NCI-H446 (cell line): ENCODE results near the gene LTF.
"Not testable (repeated sequence)": the region's sequence is repeated elsewhere in the genome, so short reads cannot be mapped to it uniquely, and the experiment has no call there.

Source experiments
- DNase-seq, 2 experiments: peaks; one replicate each; lab custom pipeline; 2025; lab: John Stamatoyannopoulos, UW

LTF gene

DNA sequence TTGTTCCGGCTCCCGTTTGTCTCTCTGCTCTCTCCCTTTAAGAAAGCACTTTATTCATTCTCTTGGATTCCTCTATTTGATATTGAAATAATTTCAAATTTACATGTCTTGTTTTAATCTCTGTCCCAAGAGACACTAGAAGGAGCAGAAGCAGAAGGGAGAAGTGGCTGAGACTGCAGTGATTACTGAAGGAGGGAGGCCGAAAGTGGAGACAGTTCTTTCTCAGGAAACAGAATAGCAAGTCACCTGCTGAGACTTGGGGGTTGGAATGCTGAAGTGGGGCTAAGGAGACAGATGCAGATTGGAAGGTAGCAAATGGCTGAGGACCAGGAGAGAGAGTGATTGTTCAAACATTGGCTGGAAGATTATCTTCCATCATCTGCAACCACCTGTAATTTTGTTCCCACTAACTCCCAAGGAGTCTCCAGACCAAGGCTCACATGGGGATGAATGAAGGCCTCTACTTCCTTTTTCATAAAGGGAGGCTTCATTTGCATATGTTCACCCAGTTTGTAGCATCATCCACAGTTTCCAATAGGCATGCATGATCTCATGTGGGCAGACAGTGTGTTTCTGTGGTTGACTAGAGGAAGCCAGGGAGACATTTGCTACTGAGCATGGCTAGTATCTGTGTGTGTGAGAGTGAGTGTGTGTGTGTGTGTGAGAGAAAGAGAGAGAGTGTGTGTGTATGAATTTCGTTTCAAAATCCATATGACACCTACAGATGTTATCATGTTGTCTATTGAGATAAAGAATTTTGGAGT lies 24.0 kb downstream of the LTF start:
- no peak for DNase-seq

DNA sequence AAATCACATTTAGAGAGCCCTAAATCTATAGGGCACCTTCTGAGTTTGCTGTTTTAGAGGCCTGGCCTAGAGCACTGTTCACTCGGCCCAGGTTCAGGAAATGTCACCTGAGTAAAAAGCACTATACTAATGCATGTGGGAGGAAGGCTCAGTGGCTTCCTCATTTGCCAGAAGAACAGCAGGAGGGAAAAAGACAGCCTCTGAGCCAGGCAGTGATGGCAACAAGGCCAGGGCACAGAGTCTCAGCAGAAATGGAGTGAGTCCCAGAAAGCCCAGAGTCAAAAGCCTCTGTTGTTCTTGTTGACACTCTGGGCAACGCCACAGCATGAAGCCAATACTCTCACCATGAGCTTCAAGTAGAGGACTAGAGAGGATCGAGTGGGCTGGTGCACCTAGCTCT lies 25.9 kb downstream of the LTF start:
- DNase-seq = no peak

- no peak for DNase-seq
These were observed 29.5 kb downstream of the LTF start for GRCh38 chr3:46435081-46435726.

DNA sequence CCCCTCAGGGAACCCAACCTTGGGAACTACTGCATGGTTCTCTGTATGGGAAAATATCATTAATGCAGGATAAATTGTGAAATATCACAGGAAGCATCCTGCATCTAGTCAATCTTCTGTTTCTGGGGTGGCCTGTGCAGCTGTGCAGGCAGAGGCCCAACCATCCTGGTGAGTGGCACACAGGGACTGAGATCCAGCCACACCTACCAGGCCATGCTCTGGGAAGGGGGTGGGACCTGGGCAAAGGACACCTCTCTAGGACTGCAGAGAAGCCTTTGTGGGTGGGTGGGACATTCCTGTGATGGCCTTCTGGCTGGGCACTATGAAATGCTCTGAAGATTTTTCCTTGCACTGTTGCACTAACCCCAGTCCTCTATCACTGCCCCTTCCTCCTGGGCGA lies 30.9 kb downstream of the LTF start:
- no peak for DNase-seq

DNA sequence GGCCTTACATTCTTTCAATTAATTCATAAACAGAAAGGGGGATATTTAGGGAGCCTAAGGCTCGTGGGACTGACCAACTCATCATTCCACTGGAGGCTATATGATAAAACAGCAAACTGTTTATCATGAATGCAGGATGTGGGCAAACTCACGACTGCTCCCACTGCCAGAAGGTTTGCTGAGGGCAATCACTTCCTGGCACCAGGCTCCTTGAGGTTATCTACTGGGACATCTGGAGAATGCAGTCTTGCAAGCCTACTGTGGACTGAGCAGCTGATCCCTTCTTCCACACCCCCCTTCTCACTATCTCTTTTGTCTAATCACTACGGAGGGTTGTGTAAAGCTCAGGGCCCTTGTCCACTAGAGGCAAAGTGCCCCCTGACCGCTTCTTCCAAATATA lies 31.6 kb downstream of the LTF start:
- DNase-seq = not testable (repeated sequence)

DNA sequence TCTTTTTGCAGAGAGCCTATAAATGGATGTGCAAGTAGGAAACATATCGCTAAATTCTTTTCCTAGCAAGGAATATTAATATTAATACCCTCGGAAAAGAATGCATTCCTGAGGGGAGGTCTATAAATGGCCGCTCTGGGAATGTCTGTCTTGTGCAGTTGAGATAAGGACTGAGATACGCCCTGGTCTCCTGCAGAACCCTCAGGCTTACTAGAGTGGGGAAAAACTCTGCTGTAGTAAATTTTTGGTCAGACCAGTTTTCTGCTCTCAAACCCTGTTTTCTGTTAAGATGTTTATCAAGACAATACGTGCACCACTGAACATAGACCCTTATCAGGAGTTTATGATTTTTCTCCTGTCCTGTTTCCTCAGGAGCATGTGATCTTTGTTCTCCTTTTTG lies 32.8 kb downstream of the LTF start:
- DNase-seq = not testable (repeated sequence)

- not testable (repeated sequence) for DNase-seq
These were observed 33.8 kb downstream of the LTF start for GRCh38 chr3:46430879-46431278.

DNA sequence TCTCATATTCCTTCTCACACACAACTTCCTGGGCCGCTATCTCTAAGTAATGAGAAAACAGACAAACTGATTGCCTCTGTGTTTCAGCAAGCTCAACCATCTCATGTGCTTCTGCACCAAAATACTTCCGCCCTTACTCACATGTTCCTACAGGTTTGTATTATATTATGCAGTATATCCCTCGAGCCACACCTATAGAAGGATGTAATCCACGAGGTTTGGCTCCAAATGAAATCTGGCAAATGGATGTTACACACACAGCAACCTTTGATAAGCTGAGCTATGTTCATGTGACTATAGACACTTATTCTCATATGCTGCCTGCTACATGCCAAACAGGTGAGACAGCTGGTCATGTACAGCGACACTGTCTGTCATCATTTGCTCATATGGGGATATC lies 35.0 kb downstream of the LTF start:
- no peak for DNase-seq

DNA sequence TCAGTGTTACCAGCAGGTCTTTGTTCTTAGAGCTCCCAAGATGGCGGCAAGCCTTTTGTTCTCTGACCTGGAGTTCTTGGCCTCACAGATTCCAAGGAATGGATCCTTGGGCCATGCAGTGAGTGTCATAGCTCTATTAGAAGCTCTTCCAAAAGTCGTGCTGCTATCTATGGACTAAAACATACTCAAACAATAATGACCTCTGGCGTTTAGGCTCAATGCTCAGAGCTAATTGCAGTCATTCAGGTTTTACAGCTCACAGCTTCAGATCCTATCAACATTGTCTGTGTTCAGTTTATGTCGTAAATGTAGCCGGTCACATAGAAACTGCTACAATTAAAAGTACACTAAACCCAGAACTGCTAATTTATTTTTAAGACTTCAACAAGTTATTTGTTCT lies 35.5 kb downstream of the LTF start:
- no peak for DNase-seq

DNA sequence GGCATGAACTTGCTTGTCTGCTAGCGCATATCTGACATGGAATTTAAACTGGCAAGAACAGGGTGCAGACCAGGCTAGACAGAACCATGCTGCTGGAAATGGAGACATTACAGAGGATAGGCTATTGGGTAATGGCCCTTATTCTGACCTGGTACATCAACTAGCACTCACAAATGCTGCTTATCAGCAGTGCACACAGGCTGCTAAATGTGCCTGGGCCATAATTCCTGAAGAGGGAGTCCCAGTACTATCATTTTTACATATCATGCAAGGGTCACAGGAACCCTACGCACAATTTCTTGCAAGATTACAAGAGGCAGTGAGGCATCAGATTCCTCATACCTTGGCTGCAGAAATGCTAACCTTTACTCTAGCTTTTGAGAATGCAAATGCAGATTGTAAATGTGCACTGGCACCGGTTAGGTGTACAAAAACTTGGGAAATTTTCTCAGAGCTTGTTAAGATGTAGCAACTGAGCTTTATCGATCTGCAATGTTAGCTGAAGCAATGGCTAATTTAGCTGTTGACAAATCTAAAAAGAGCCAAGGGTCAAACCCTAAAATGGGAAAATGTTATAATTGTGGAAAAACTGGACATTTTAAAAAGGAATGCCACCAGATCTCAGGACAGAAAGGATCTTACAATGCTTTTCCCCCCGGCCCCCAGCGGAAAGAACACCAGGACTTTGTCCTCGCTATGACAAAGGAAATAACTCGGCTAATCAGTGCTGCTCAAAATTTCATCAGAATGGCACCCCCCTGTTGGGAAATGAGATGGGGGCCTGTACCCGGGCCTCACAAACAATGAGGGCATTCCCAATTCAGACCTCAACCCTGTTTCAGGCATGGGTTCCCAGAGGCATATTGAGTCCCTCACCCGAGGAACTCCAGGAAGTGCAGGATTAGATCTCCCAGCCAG lies 36.5 kb downstream of the LTF start:
- DNase-seq = no peak

DNA sequence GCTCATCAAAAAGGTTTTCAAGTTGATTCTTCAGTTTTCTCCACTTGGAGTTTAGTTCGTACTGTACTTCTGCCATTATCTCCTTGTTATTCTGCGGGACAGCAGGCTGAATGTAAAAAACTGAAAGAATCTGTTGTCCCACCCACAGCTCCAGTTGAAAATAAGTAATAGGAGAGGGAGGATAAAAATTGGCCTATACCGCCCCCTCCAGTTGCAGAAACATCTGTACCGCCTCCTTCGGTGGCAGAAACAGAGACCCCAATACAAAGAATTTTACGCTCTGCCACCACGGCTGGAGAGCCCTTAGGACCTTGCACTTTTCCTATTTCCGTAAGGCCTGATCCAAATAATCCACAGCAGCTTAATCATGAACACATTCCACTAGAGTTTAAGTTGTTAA lies 37.3 kb downstream of the LTF start:
- not testable (repeated sequence) for DNase-seq

DNA sequence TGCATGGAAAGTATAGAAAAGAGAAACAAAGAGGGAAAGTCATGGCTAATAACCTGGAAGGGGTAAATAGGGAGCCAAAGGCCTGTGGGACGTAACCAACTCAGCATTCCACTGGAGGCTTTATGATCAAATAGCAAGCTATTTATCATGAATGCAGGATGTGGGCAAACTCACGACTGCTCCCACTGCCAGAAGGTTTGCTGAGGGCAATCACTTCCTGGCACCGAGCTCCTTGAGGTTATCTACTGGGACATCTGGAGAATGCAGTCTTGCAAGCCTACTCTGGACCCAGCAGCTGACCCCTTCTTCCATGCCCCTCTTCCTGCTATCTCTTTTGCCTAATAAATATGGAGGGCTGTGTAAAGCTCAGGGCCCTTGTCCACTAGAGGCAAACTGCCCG lies 38.2 kb downstream of the LTF start:
- not testable (repeated sequence) for DNase-seq

GRCh38 chr3:46423588-46423987 lies 41.1 kb downstream of the LTF start:
- DNase-seq = no peak

GRCh38 chr3:46422617-46423016 lies 42.1 kb downstream of the LTF start:
- DNase-seq = no peak

- no peak for DNase-seq
These were observed 43.8 kb downstream of the LTF start for GRCh38 chr3:46420931-46421330.

- no peak for DNase-seq
These were observed 44.9 kb downstream of the LTF start for GRCh38 chr3:46419816-46420215.

- DNase-seq = no peak
These were observed 46.7 kb downstream of the LTF start for GRCh38 chr3:46417841-46418611.

DNA sequence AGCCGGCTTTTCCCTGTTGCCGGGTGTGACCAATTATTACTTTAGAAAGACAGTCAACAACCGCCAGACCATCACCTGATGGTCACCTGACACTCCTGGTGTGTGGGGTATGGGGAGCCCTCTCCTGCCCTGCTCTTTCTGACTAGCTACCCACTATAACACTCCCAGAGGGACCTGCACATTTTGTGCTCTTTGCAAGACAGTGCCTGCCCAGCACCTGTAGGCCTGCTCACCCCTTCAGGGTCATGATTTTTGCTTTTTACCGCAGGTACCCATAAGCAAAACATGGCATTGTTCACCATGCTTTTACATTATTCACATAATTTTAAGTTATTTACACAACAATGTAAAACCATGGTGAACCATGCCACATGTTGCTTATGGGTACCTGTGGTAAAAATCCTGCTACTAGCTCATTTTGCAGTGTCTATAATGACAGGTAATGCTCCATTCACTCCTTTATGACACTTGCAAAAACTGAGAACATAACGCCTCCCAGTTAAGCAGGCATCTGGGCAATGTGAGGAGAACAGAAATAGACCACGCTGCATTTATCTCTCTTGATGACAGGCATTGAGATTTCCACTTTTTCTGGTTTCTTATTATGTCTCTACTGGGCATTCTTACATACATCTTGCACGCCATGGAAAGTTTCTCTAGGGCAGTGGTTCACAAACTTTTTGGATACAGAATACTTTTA lies 47.7 kb downstream of the LTF start:
- no peak for DNase-seq

DNA sequence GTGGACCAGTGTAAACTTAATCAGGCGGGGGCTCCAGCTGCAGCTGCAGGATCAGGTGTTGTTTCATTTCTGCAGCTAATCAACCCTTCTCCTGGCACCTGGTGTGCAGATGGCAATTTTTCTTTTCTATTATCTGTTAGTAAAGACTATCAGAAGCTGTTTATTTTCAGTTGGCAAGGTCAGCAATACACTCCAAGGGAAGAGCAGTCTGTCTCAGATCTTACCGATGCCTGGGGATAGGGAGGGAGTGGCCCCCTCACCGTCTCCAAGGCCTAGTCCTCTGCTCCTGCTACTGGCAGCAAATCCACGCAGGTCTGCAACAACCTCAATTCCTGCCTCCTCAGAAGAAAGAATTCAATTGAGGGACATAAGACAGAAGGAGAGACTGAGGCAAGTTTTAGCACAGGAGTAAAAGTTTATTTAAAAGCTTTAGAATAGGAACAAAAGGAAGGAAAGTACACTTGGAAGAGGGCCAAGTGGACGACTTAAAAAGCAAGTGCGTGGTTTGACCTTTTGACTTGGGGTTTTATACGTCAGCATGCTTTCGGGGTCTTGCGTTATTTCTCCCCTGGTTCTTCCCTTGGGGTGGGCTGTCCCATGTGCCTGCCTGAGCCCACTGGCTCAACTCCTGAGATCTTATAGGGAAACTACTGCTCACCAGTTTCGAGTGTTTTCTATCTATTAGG lies 48.4 kb downstream of the LTF start:
- DNase-seq = no peak

GRCh38 chr3:46414739-46415138 lies 50.0 kb downstream of the LTF start:
- no peak for DNase-seq

DNA sequence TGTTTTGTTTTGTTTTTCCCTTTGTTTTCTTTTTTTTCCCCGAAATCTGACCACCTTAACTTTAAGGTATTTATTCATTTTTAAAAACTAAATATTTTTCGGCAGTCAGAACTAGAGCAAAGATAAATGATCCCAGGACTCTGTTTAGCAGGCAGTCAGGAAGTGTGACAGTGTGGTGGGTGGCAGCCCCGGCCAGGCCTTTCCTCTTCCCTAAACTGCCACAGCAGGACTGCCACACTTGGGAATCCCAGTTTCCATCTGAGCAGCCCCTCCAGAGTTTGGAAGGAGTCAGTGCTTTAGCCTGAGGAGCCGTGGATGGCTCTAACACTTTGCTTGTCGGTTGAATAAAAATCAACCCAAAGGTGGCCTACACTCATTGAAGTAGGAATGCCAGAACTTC lies 50.8 kb downstream of the LTF start:
- no peak for DNase-seq
